Measurements from ENCODE around the gene DHRS7B. TPM values are rescaled to one million over a fixed set of nuclear protein-coding genes. Genes with fewer than 3 reads are reported as not detected.

DHRS7B gene
- total RNA-seq, 1 experiment from 2014 or later = 9.4 TPM

- TF ChIP-seq TCF7L2 (IDR thresholded peaks at IDR 0.05; ENCODE audit: low read depth, low read length) (no peak), SIN3A (IDR thresholded peaks at IDR 0.05; ENCODE audit: borderline replicate concordance, insufficient read depth, low read depth, low read length) (no peak), CTCF (IDR thresholded peaks at IDR 0.05) (no peak)
- BruUV-seq (replicated peaks) = no TSS peak
- no peak overlapping the region for H3K4me3 ChIP-seq (ENCODE audit: low read depth in 2 of 2, low read length in 2 of 2)
- no peaks in the 10 kb centered on the region for H3K27me3 ChIP-seq (ENCODE audit: control insufficient read depth, insufficient read depth, low read length)
- H3K36me3 ChIP-seq (ENCODE audit: control insufficient read depth, insufficient read depth, low read length) = no peaks in the 10 kb centered on the region; the same call in none of the 2 replicates
- ATAC-seq (no peak), DNase-seq (ENCODE audit: low read depth, low spot score) (no peak)
- H3K9me3 ChIP-seq (ENCODE audit: control insufficient read depth, insufficient read depth, low read depth, low read length) = no peaks in the 10 kb centered on the region
- no peaks in the 10 kb centered on the region for H3K4me1 ChIP-seq (ENCODE audit: control insufficient read depth, insufficient read depth, low read length)
- ChIA-PET POLR2A (no interaction called here), CTCF (no interaction called here)
- H3K27ac ChIP-seq (ENCODE audit: low read length) = no peak overlapping the region
- in situ Hi-C loops (cut with HindIII; ENCODE audit: low pct_unique_long_range_greater_than_20kb, low sequenced_read_pairs) = no loop called here
- intact Hi-C loops (cut with micrococcal nuclease; ENCODE audit: unreplicated experiment) = no loop called here
Observed at GRCh38 chr17:21196126-21196525, 69.4 kb downstream of the DHRS7B start.

GRCh38 chr17:21198411-21198810 is 71.6 kb downstream of the DHRS7B start:
- H3K27ac ChIP-seq (ENCODE audit: low read length) = no peak overlapping the region
- H3K4me3 ChIP-seq (ENCODE audit: low read depth in 2 of 2, low read length in 2 of 2) = no peak overlapping the region
- no peaks in the 10 kb centered on the region for H3K9me3 ChIP-seq (ENCODE audit: control insufficient read depth, insufficient read depth, low read depth, low read length)
- DNase-seq (ENCODE audit: low read depth, low spot score) (no peak), ATAC-seq (no peak)
- intact Hi-C loops (cut with micrococcal nuclease; ENCODE audit: unreplicated experiment) = no loop called here
- TSS peak; percentile 81 for BruUV-seq (replicated peaks)
- H3K4me1 ChIP-seq (ENCODE audit: control insufficient read depth, insufficient read depth, low read length) = no peaks in the 10 kb centered on the region
- ChIA-PET CTCF (no interaction called here), POLR2A (no interaction called here)
- no peak for TF ChIP-seq POLR2AphosphoS5 (IDR thresholded peaks at IDR 0.05; ENCODE audit: low read depth, low read length)
- TF ChIP-seq CTCF (IDR thresholded peaks at IDR 0.05) = no peak
- TF ChIP-seq SIN3A (IDR thresholded peaks at IDR 0.05; ENCODE audit: borderline replicate concordance, insufficient read depth, low read depth, low read length) = no peak
- no peak for TF ChIP-seq REST (IDR thresholded peaks at IDR 0.05; ENCODE audit: insufficient read depth in 1 of 2, low read depth in 2 of 2, low read length in 1 of 2)
- no peak for TF ChIP-seq TCF7L2 (IDR thresholded peaks at IDR 0.05; ENCODE audit: low read depth, low read length)
- H3K36me3 ChIP-seq (ENCODE audit: control insufficient read depth, insufficient read depth, low read length) = no peaks in the 10 kb centered on the region; the same call in none of the 2 replicates
- no peaks in the 10 kb centered on the region for H3K27me3 ChIP-seq (ENCODE audit: control insufficient read depth, insufficient read depth, low read length)
- in situ Hi-C loops (cut with HindIII; ENCODE audit: low pct_unique_long_range_greater_than_20kb, low sequenced_read_pairs) = no loop called here

Data from Panc1 (cell line).